Testis (tissue), 2 donors: Measurements from ENCODE around the gene ARSI.

Experiments
- CTCF ChIP-seq, 3 experiments: fragments of 450-650 bp in 2 of 3; fragments of 200-600 bp in 1 of 3; sonication (generic) in 1 of 3; IDR thresholded peaks; one replicate each; pipeline ENCODE4 v1.5.1; 2016 to 2019; ENCODE audit warnings: antibody characterized with exemption in 3 of 3, mild to moderate bottlenecking in 2 of 3, moderate library complexity in 1 of 3
- POLR2A ChIP-seq: fragments of 450-650 bp; IDR thresholded peaks from one replicate; pipeline ENCODE4 v1.6.1; 2017; ENCODE audit warnings: antibody characterized with exemption, mild to moderate bottlenecking, moderate library complexity

DNA sequence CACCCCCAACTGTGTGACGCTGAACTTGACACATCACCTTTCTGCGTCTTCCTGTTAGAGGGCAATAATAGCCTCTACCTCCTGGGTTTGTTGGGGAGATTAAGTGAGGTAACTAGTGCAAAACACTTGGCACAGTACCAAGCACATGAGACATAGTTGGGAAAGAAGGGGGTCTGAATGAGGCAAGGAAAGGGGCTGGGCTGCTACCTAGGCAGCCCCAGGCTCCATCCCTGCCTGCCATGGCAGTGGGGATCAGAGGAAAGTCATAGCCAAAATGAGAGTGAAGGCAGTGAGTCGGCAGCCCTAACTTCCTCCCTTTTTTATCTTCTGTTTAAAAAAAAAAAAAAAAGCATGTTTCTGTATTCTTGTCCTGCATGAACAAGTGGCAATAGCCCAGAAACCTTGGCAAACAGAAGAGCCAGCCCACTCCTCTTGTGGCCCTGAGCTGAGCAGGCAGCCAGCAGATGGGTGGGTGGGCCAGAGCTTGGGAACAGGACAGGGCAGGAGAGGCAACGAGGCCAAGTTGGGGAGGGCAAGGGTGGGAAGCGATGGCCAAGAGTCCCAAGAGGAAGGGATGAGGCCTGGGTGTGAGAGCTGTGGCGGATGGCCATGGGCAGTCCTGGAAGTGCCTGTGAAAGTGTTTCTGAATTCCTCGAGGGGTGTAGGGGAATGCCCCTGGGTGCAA is 24.5 kb downstream of the ARSI start:
- TF ChIP-seq POLR2A, result no peak
- TF ChIP-seq CTCF (IDR thresholded peaks at IDR 0.05), result no peak
